HAP-1 (cell line): ENCODE data around the gene SLC38A9.

Experiments
- DNase-seq, 2 experiments: peaks; one replicate each; pipeline ENCODE4 v3.0.0-alpha.2; 2016 to 2020; ENCODE audit warnings: low spot score in 2 of 2
- H3K27me3 ChIP-seq: fragments of 250-450 bp; sonication (Bioruptor Pico); 2 replicates; pipeline ENCODE4 v1.5.1; 2020; ENCODE audit warnings: low read depth, mild to moderate bottlenecking, moderate library complexity
- H3K36me3 ChIP-seq: fragments of 250-450 bp; sonication (Bioruptor Pico); replicated peaks from 2 replicates; pipeline ENCODE4 v1.5.1; 2020; ENCODE audit warnings: mild to moderate bottlenecking
- H3K4me1 ChIP-seq: fragments of 250-450 bp; sonication (Bioruptor Pico); 2 replicates; pipeline ENCODE4 v1.5.1; 2020; ENCODE audit warnings: mild to moderate bottlenecking
- H3K4me3 ChIP-seq: fragments of 250-450 bp; sonication (Bioruptor Pico); 2 replicates; pipeline ENCODE4 v1.5.1; 2020; ENCODE audit warnings: mild to moderate bottlenecking, moderate library complexity
- H3K9me3 ChIP-seq: fragments of 250-450 bp; sonication (Bioruptor Pico); 2 replicates; pipeline ENCODE4 v1.5.1; 2020; ENCODE audit warnings: mild to moderate bottlenecking, moderate library complexity
- in situ Hi-C: fragments of 300-500 bp; cut with MboI; formaldehyde crosslinking; loops from 3 replicates; pipeline ENCODE4 v1.14.3; 2020; ENCODE audit warnings: low sequenced_read_pairs, inconsistent platforms, mixed read lengths

Gene SLC38A9

DNA sequence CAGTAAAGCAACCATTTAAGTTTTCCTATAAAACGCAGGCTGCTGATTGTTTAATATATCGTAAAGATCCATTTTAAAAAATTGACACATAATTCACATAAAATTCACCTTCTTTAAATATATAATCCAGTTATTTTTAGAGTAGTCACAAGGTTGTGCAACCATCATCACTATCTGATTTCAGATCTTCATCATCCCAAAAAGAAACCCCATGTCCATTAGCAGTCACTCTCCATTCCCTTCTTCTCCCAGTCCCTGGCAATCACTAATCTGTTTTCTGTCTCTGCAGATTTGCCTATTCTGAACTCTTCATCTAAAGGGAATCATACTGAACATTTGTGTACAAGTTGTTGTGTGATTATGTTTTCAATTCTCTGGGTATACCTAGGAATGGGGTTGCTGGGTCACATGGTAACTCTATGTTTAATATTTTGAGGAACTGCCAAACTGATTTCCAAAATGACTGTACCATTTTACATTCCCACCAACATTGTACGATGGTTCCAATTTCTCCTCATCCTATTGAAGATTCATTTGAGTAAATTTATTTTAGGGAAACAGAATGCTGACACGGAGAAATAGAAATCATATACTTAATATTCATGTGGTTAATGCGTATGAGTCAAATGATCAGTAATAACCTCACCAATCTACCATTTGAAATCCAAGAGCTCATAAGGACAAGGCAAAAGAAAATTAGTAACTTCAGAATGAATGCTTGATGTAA lies 119.6 kb downstream of the SLC38A9 start:
- in situ Hi-C loops: no loop called here
- no peak overlapping the region for H3K4me3 ChIP-seq

DNA sequence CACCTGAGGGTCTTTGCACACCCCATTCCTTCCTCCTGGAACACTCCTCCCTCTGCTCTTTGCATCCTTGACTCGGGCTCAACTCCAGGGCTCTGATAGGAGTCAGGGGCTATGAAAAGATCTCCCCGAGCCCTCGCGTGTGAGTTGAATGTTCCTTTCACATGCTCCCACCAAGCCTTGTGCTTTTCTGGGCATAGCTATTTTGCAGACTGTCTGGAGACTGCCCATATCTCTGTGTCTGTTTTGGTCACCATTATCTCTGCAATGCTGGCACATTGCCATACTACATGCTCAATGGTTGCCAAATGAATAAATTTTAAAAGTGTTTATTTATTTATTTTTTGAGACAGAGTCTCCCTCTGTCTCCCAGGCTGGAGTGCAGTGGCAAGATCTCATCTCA lies 120.4 kb downstream of the SLC38A9 start:
- Histone ChIP-seq H3K4me3 (no peak overlapping the region), H3K4me1 (peaks cover 6% of the 10 kb centered on the region; the same call in 1 of the 2 replicates), H3K9me3 (no peaks in the 10 kb centered on the region), H3K27me3 (no peaks in the 10 kb centered on the region), H3K36me3 (no peaks in the 10 kb centered on the region)
- in situ Hi-C loops: no loop called here
- DNase-seq: no peak

More for the DNA sequence above, 119.6 kb downstream of the SLC38A9 start:
- Histone ChIP-seq H3K36me3 (no peaks in the 10 kb centered on the region), H3K9me3 (no peaks in the 10 kb centered on the region), H3K4me1 (peaks cover 10% of the 10 kb centered on the region), H3K27me3 (no peaks in the 10 kb centered on the region)
- DNase-seq: no peak

- Histone ChIP-seq H3K4me1 (peaks cover 8% of the 10 kb centered on the region), H3K36me3 (no peaks in the 10 kb centered on the region), H3K27me3 (no peaks in the 10 kb centered on the region), H3K4me3 (no peak overlapping the region), H3K9me3 (no peaks in the 10 kb centered on the region)
- DNase-seq: no peak
- in situ Hi-C loops: no loop called here
These were observed 126.9 kb downstream of the SLC38A9 start for GRCh38 chr5:55585206-55585610.

DNA sequence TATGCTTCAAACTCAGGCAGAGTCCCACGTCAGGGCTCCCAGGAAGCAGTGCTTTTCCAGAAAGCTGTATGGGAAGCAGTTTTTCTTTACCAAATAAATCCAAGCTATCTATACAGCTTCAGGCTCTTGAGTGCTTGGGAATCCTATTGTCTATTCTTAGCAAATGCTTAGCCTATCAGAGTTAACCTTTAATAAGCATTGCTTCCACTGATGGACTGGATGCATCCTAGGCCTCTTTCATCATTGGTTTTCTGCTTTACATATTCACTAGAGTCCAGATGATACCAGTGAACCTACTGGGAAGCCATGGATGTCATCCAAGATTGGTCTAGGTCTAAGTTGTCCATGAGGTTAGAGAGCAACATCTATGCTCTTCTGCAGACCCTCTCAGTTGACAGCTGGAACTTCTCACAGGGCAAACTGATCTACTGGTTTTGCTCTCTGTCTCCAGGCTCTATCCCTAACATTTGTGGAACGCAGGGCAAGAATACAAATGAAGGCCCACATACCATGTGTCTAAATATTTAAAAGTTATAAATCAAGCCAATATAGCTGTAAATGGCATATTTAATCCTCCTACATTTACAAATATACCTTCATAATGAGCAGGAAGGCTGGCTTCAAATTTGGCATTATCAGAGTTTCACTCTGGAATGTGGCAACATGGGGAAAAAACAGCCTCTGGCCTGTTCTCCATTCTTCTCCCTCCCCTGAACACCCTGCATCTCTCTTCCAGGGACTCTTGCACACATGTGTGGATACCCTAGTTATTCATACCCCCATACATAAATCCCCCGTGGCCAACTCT lies 127.5 kb downstream of the SLC38A9 start:
- no peaks in the 10 kb centered on the region for H3K9me3 ChIP-seq

GRCh38 chr5:55583578-55583977 lies 128.5 kb downstream of the SLC38A9 start:
- peaks cover 8% of the 10 kb centered on the region for H3K4me1 ChIP-seq
- in situ Hi-C loops: no loop called here

More for the DNA sequence above, 127.5 kb downstream of the SLC38A9 start:
- DNase-seq: no peak
- H3K27me3 ChIP-seq: no peaks in the 10 kb centered on the region
- in situ Hi-C loops: no loop called here
- H3K4me3 ChIP-seq: no peak overlapping the region
- H3K4me1 ChIP-seq: peaks cover 8% of the 10 kb centered on the region
- no peaks in the 10 kb centered on the region for H3K36me3 ChIP-seq

GRCh38 chr5:55582256-55582655 lies 129.9 kb downstream of the SLC38A9 start:
- Histone ChIP-seq H3K36me3 (no peaks in the 10 kb centered on the region), H3K4me3 (no peak overlapping the region), H3K27me3 (no peaks in the 10 kb centered on the region), H3K4me1 (peaks cover 15% of the 10 kb centered on the region), H3K9me3 (no peaks in the 10 kb centered on the region)
- in situ Hi-C loops: no loop called here
- no peak for DNase-seq

More at GRCh38 chr5:55583578-55583977, 128.5 kb downstream of the SLC38A9 start:
- Histone ChIP-seq H3K4me3 (no peak overlapping the region), H3K9me3 (no peaks in the 10 kb centered on the region), H3K27me3 (no peaks in the 10 kb centered on the region), H3K36me3 (no peaks in the 10 kb centered on the region)
- no peak for DNase-seq

- Histone ChIP-seq H3K27me3 (no peaks in the 10 kb centered on the region), H3K36me3 (no peaks in the 10 kb centered on the region), H3K9me3 (no peaks in the 10 kb centered on the region), H3K4me3 (no peak overlapping the region), H3K4me1 (peaks cover 27% of the 10 kb centered on the region)
- in situ Hi-C loops: no loop called here
- no peak for DNase-seq
These were observed 132.1 kb downstream of the SLC38A9 start for GRCh38 chr5:55580042-55580441.

DNA sequence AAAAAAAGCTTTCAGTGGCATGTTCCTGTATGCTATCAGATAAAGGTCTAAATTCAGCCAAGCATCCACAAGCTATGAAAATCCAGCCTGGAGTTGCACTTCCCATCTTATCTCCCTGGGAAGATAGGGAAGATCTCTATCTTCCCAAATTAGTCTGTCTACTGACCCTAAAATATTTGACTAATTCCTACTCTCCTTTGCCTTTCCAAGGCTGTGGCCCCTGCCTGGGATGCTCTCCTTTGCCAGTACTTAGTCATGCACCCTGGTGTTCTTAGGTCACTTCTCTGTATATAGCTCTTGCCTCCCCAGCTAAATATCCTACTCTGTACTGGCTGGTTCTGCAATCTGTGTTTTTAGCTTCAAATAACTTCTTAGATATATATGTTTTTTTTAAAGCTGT lies 133.4 kb downstream of the SLC38A9 start:
- Histone ChIP-seq H3K9me3 (no peaks in the 10 kb centered on the region), H3K4me1 (peaks cover 23% of the 10 kb centered on the region), H3K36me3 (no peaks in the 10 kb centered on the region), H3K4me3 (no peak overlapping the region), H3K27me3 (no peaks in the 10 kb centered on the region)
- no peak for DNase-seq
- in situ Hi-C loops: no loop called here

DNA sequence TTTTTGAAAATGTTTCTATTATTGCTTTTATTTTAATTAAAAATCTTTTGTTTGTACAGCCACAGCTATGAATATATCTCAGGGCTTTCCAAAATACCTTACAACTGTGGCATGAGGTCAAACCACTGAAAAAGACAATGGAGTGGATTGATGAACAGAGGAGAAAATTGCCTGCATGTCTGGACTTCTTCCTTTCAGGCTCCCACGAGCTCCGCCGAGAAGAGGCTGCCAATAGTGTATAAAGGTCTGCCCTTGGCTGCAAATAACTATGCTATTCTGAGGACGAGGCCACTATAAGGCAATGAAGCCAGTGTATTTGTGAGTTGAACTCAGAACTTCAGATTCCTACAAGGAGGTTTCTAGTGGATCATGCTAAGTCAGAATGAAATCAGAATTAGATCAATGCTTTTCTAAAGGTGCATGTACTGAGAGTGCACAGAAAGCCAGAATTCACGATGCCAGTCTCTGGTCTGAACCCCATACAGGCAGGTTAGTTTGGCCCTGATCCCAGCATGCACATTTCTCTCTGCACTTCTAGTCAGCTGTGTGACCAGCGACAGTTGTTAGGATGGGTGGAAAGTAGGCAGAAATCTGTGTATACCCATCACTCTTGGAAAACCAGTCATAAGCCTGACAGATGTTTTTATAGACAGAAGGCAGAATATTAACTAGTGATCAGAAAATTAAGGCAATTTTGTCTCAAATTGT lies 134.6 kb downstream of the SLC38A9 start:
- in situ Hi-C loops: no loop called here
- peak; percentile 40 to 43 for DNase-seq
- H3K9me3 ChIP-seq: no peaks in the 10 kb centered on the region

GRCh38 chr5:55576661-55577060 lies 135.5 kb downstream of the SLC38A9 start:
- Histone ChIP-seq H3K27me3 (no peaks in the 10 kb centered on the region), H3K9me3 (no peaks in the 10 kb centered on the region), H3K36me3 (no peaks in the 10 kb centered on the region), H3K4me3 (no peak overlapping the region), H3K4me1 (peaks cover 33% of the 10 kb centered on the region)
- in situ Hi-C loops: no loop called here
- DNase-seq: no peak

More for the DNA sequence above, 134.6 kb downstream of the SLC38A9 start:
- Histone ChIP-seq H3K4me3 (no peak overlapping the region), H3K36me3 (no peaks in the 10 kb centered on the region), H3K27me3 (no peaks in the 10 kb centered on the region), H3K4me1 (peaks cover 25% of the 10 kb centered on the region)
